Activated CD4-positive, alpha-beta T cell treated with anti-CD3 and anti-CD28 coated beads for 36 hours (primary cell): ENCODE data around the gene GPRIN2. TPM values are rescaled to one million over a fixed set of nuclear protein-coding genes. Genes with fewer than 3 reads are reported as not detected.
"Not testable (repeated sequence)": the region's sequence is repeated elsewhere in the genome, so short reads cannot be mapped to it uniquely, and the experiment has no call there.

Experiments used
- ATAC-seq: fragments of 200-7000 bp; cut with Tn5 transposase; one replicate; pipeline ENCODE4 v1.10.0; 2021; ENCODE audit warnings: mild to moderate bottlenecking, moderate library complexity
- CTCF ChIA-PET: fragments of 350-600 bp; sonication (Branson Sonifier 250); formaldehyde crosslinking; loops from one replicate; lab custom pipeline; 2021; ENCODE audit warnings: antibody characterized with exemption; lab: Charles Lee
- POLR2A ChIA-PET: fragments of 350-600 bp; sonication (Branson Sonifier 250); formaldehyde crosslinking; loops from one replicate; lab custom pipeline; 2021; ENCODE audit warnings: antibody characterized with exemption, inconsistent platforms; lab: Charles Lee
- DNase-seq: peaks from one replicate; pipeline ENCODE4 v3.0.0-alpha.2; 2020
- H3K27ac Mint-ChIP-seq: one replicate; pipeline ENCODE4 v1.8.0; 2021; ENCODE audit warnings: mixed read lengths
- H3K27me3 Mint-ChIP-seq: one replicate; pipeline ENCODE4 v1.8.0; 2021; ENCODE audit warnings: mixed read lengths
- H3K36me3 Mint-ChIP-seq: one replicate; pipeline ENCODE4 v1.8.0; 2021; ENCODE audit warnings: low read depth, mixed read lengths
- H3K4me1 Mint-ChIP-seq: one replicate; pipeline ENCODE4 v1.8.0; 2021; ENCODE audit warnings: mixed read lengths
- H3K4me3 Mint-ChIP-seq: one replicate; pipeline ENCODE4 v1.8.0; 2021; ENCODE audit warnings: mild to moderate bottlenecking, moderate library complexity, mixed read lengths
- H3K9me3 Mint-ChIP-seq: one replicate; pipeline ENCODE4 v1.8.0; 2021; ENCODE audit warnings: low read depth, mixed read lengths
- intact Hi-C, 2 experiments: fragments of 100-400 bp; cut with DNase I in 1 of 2; cut with micrococcal nuclease in 1 of 2; formaldehyde crosslinking; loops; one replicate each; pipeline versions ENCODE4 v1.14.2 to v1.15.1; 2022 to 2024; cut with DNase I, micrococcal nuclease
- total RNA-seq, 2 experiments: library from RNA; stranded (reverse); gene quantifications; one replicate each; pipeline ENCODE4 v1.2.3, GENCODE V29; 2021

GPRIN2 gene
- total RNA-seq, 2 experiments from 2014 or later = not detected

DNA sequence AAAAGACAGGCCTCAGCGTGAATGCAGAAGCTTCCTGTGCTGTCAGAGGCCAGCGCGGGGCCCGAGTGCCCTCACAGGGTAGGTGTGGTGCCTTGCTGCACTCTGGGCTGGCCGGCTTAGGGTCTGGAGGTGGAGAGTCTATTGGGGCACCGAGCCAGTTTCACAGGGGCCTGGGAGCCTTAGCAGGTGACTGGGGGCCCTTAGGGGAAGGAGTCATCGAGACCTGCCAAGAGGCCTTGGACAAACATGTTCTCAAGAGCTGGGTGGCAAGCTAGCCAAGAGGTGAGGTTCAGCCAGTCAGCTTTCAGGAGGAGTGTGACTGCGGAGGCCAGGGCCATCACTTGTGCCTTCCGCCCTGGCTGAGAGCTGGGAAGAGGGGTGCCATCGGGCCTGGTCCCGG, 26.1 kb upstream of the GPRIN2 start:
- intact Hi-C loops, POLR2A ChIA-PET, CTCF ChIA-PET, H3K27ac Mint-ChIP-seq, H3K27me3 Mint-ChIP-seq, DNase-seq, ATAC-seq, H3K9me3 Mint-ChIP-seq, H3K36me3 Mint-ChIP-seq, H3K4me1 Mint-ChIP-seq, H3K4me3 Mint-ChIP-seq: not testable (repeated sequence)

DNA sequence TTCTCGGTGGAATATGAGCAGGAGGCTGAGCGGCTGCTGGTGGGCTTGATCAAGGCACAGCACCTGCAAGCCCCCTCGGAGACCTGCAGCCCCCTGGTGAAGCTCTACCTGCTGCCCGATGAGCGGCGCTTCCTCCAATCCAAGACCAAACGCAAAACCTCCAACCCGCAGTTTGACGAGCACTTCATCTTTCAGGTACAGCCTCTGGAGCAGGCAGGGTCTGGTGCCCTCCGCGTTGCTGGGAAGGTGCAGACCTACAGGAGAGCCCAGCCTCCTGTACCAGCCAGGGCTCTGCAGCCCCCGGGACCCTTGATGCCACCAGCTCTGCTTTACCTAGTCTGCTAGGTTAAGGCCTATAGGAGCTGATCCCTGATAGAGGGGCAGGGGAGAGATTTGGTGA, 25.5 kb upstream of the GPRIN2 start:
- intact Hi-C loops, CTCF ChIA-PET, H3K9me3 Mint-ChIP-seq, H3K4me1 Mint-ChIP-seq, ATAC-seq, H3K4me3 Mint-ChIP-seq, DNase-seq, H3K27ac Mint-ChIP-seq, H3K36me3 Mint-ChIP-seq, H3K27me3 Mint-ChIP-seq, POLR2A ChIA-PET: not testable (repeated sequence)

DNA sequence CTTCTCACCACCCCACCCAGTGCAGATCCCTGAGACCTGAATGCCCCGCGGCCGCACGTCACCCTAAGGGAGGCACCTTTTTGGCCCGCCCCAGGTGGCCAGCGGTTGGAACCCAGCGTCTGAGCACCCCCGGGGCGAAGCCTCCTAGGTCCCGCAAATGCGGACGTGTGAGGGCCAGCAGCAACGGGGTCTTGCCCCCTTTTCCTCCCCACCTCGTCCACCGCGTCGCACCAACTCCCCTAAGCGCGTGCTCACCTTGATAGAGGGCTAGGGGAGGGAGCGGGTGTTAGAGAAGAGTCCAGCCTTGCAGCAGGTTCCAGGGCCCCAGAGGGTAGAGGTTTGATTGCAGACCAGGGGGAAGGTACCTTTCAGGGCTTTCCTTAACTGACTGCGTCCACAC, 22.9 kb upstream of the GPRIN2 start:
- H3K4me3 Mint-ChIP-seq, H3K4me1 Mint-ChIP-seq, POLR2A ChIA-PET, H3K27me3 Mint-ChIP-seq, H3K9me3 Mint-ChIP-seq, H3K36me3 Mint-ChIP-seq, ATAC-seq, CTCF ChIA-PET, intact Hi-C loops, H3K27ac Mint-ChIP-seq, DNase-seq: not testable (repeated sequence)

DNA sequence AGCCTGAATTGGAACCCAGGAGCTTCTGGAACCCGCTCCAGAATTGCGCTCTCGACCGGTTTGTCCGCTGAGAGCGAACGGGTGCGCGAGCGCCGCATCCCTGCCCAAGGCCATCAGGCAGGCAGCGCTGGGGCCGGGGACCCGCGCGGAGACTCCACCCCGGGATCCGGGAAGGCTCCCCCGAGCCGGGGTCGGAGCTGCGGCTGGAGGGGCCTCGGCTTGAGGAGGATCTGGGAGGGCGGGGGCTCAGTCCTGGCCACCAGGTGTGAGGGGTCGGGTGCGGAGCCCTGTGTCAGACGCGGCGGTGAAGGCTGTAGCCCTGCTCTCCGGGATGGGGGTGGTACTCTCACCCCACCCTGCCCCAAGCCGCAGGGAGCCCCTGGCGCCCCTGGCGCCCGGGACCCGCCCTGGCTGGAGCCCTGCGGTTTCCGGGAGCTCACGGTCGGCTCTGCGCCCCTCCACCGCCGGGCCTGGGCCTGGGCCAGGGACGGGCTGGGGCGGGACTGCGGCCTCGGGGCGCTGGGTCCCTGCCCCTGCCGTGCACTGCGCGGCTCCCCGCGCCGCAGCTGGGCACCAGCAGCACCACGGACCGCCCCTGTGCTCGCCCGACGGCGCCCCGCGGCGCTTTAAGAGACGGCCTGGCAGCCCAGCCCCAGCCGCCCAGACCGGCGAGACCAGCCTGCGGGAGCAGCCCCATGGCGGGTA, 22.2 kb upstream of the GPRIN2 start, which contains the start of gene SYT15:
SYT15 (plus strand) TSS at position 655 of the 705 bp plus-strand sequence; CDS start at position 696, 41 bp downstream.
- ATAC-seq, CTCF ChIA-PET, H3K4me3 Mint-ChIP-seq, H3K36me3 Mint-ChIP-seq, H3K9me3 Mint-ChIP-seq, H3K4me1 Mint-ChIP-seq, H3K27me3 Mint-ChIP-seq, DNase-seq, POLR2A ChIA-PET, intact Hi-C loops, H3K27ac Mint-ChIP-seq: not testable (repeated sequence)

DNA sequence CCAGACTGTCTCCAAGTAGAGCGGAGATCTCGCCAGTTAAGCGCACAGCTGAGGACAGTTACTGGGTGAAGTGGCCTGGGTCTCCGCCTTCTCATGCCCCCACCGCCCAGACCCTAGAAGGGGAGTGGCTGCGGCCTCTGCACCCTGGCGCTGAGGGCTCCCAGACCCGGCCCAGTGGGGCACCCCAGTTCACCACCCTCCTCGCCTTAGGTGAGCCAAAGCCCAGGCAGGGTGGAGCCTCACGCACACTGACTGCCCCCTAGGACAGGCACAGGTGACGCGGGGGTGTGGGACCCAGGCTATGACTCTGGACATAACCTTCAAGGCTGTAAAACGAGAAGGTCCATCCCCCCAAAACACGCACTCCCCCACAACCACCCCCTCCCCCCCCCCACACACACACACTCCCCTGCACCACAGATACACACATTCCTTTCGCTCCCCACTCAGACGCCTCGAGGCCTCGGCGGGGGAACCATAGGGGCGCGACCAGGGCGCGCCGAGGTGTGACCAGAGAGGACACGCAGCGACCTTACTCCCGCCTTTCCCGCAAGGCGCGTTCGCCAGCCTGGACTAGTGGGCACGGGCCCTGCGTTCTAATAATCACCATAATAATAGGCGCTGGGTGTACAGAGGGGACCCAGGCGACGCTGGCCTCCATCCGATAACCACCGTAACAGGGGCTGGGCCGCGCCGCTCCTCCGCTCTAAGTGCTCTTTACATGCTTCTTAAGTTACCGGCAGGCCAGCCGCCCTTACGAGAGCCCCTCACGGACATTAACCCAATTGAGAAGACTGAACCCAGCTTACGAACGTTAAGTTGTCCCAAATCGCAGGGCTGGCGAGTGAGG, 21.4 kb upstream of the GPRIN2 start:
- H3K4me3 Mint-ChIP-seq, H3K36me3 Mint-ChIP-seq, POLR2A ChIA-PET, ATAC-seq, H3K27ac Mint-ChIP-seq, intact Hi-C loops, H3K4me1 Mint-ChIP-seq, H3K27me3 Mint-ChIP-seq, CTCF ChIA-PET, H3K9me3 Mint-ChIP-seq, DNase-seq: not testable (repeated sequence)

DNA sequence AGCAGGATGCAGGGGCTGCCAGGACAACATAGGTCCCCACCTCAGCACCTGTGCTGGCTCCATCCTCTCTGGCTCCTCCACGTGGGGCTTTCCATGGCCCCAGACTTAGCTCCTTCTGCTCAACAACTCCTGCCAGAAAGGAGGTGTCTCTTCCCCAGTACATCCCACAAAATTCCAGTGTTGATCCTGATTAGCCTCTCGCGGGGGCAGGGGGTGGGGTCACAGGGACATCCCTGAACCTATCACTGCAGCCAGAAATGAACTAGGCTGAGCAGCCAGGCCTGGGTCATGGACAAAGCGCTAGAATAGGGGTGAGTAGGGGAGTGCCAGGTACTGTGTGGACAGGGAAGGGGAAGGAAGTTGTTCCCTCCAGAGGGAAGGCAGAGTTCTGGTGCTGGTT, 17.4 kb upstream of the GPRIN2 start:
- CTCF ChIA-PET, H3K36me3 Mint-ChIP-seq, DNase-seq, H3K27ac Mint-ChIP-seq, POLR2A ChIA-PET, intact Hi-C loops, ATAC-seq, H3K4me3 Mint-ChIP-seq, H3K27me3 Mint-ChIP-seq, H3K4me1 Mint-ChIP-seq, H3K9me3 Mint-ChIP-seq: not testable (repeated sequence)

DNA sequence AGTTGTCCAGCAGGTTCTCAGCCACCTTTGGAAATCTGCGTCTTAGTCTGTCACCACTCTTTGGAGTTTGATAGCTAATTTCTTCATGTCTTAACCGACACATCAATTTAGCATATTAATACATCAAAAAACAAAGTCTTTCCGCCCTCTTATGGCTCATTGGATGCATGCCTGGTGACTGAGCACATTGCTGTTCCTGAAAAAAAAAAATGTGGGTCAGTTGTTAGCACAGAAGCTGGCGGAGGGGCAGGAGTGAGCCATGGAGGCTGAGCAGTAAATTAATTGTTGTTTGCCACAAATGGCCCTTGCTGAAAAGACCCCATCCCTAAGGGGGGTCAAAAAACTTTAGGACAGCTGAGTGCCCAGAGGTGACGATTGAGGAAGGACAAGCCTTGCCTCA, 16.9 kb upstream of the GPRIN2 start:
- ATAC-seq, DNase-seq, CTCF ChIA-PET: not testable (repeated sequence)

DNA sequence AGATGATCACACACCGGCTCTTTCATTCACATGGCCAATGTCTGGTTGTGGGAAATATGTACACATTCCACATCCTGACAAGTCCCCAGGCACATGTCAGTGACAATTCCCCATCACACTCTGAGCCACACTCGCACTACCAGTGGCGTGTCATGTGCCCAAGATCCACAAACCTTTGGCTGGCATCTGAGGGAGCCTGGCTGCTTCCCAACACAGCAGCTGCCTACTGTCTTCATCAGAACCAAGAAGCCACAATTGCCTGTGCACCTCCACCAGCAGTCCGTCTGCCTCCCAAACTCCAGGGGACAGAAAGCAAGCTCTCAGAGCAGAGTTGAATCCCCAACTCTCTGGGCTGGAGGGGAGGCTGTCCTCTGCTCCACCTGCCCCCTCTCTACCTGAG, 16.3 kb upstream of the GPRIN2 start:
- POLR2A ChIA-PET, H3K36me3 Mint-ChIP-seq, H3K4me3 Mint-ChIP-seq, H3K27me3 Mint-ChIP-seq, H3K27ac Mint-ChIP-seq, CTCF ChIA-PET, DNase-seq, intact Hi-C loops, H3K9me3 Mint-ChIP-seq, H3K4me1 Mint-ChIP-seq, ATAC-seq: not testable (repeated sequence)

More for the DNA sequence above, 16.9 kb upstream of the GPRIN2 start:
- intact Hi-C loops, H3K9me3 Mint-ChIP-seq, H3K4me1 Mint-ChIP-seq, H3K36me3 Mint-ChIP-seq, H3K4me3 Mint-ChIP-seq, H3K27ac Mint-ChIP-seq, H3K27me3 Mint-ChIP-seq, POLR2A ChIA-PET: not testable (repeated sequence)

DNA sequence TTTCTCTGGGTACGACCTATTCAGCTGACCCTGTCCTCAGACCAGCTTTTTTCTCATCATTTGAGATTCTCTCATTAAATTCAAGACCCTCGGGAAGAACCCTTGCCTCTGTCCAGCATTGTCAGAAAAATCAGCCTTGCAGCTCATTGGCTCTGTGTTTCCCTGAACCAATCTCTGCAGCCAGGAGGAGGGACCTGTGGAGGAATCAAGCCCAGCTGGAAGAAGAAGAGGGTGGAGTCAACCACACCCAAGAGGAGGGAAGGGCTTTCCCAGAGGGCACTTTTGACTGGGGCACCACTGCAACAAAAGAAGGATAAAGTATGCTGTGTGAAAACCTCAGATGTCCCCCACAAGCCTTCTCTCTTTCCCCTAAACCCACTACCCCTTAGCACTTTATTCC, 14.2 kb upstream of the GPRIN2 start:
- CTCF ChIA-PET, POLR2A ChIA-PET, ATAC-seq, H3K4me1 Mint-ChIP-seq, H3K27ac Mint-ChIP-seq, H3K9me3 Mint-ChIP-seq, intact Hi-C loops, H3K27me3 Mint-ChIP-seq, H3K36me3 Mint-ChIP-seq, H3K4me3 Mint-ChIP-seq, DNase-seq: not testable (repeated sequence)

DNA sequence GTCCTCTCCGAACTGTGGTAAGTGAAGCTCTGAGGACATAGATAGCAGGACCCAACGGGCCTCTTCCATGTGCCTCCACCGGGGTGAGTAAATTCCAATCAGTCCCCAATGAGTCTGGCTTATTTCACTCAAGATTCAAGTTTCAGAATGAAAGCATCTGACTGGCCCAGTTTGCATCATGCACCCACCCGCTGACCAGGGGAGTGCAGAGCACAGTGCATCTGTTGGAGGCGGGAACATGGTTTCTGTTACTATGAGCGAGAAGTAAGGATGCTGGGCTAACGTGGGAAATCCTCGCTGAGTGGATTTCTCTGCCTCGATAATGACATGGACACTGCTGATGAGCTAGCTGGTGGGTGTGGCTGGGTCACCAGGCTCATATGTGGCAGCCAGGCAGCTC, 10.7 kb upstream of the GPRIN2 start:
- H3K27ac Mint-ChIP-seq, CTCF ChIA-PET, H3K9me3 Mint-ChIP-seq, intact Hi-C loops, H3K4me3 Mint-ChIP-seq, H3K27me3 Mint-ChIP-seq, DNase-seq, POLR2A ChIA-PET, H3K4me1 Mint-ChIP-seq, ATAC-seq, H3K36me3 Mint-ChIP-seq: not testable (repeated sequence)

DNA sequence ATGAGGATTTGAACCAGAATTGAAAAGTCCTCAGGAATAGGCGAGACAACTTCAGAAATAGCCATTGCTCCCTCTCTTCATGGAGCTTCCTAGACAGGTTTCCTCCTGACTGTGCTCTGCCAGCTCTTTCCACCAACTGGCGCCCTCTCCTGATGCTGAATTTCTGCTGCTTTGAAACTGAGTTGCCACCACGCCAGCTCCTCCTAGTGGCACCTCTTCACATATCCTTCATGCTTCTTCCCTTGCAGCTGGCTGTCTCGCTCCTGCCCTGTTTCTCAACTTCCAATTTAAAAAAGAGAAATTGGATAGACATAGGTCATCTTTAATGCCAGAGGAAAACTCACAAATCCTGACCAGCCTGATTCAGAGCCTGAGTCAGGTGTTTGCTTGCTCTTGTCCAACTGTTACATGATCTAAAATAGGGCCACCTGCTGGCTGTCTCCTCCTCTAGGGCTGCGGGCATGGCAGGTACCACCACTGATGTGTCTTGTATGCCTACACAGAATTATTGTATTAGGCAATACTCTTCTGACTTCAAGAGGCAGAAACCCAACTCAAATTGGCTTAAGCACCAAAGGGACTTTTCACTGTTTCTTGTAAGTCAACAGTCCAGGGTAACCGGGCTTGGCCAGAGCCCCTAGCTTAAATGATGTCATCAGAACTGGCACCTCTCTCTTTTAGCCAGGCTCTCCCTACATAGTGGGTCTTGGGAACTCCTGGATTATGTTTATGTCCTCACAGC, 9.3 kb upstream of the GPRIN2 start:
- DNase-seq (peak; percentile 70), ATAC-seq (peak; percentile 83)
- H3K27ac Mint-ChIP-seq, H3K9me3 Mint-ChIP-seq, H3K27me3 Mint-ChIP-seq, POLR2A ChIA-PET, H3K4me3 Mint-ChIP-seq, H3K36me3 Mint-ChIP-seq, intact Hi-C loops, H3K4me1 Mint-ChIP-seq: not testable (repeated sequence)
- CTCF ChIA-PET = interaction anchor here (0.7 to 1.1 kb wide), 2 partner anchors 336 to 338 kb away, joined by 3 read pairs; no protein-coding TSS in a partner anchor
